LNCaP clone FGC (cell line): ENCODE results near the gene RNF214.

Source experiments
- DNase-seq: peaks from one replicate; pipeline ENCODE4 v3.0.0-alpha.2; 2011; ENCODE audit warnings: low read depth
- H3K4me3 ChIP-seq: 2 replicates; pipeline ENCODE4 v1.5.1; 2011; ENCODE audit warnings: mild to moderate bottlenecking, low read depth, low read length, control low read depth
- TF ChIP-seq, protein P1 (sequence below): IDR thresholded peaks from 2 replicates; pipeline ENCODE4 v1.5.1; 2012; ENCODE audit warnings: mild to moderate bottlenecking; ENCODE audit not compliant: control insufficient read depth, insufficient read depth; ENCODE audit errors: extremely low read depth

RNF214 gene

DNA sequence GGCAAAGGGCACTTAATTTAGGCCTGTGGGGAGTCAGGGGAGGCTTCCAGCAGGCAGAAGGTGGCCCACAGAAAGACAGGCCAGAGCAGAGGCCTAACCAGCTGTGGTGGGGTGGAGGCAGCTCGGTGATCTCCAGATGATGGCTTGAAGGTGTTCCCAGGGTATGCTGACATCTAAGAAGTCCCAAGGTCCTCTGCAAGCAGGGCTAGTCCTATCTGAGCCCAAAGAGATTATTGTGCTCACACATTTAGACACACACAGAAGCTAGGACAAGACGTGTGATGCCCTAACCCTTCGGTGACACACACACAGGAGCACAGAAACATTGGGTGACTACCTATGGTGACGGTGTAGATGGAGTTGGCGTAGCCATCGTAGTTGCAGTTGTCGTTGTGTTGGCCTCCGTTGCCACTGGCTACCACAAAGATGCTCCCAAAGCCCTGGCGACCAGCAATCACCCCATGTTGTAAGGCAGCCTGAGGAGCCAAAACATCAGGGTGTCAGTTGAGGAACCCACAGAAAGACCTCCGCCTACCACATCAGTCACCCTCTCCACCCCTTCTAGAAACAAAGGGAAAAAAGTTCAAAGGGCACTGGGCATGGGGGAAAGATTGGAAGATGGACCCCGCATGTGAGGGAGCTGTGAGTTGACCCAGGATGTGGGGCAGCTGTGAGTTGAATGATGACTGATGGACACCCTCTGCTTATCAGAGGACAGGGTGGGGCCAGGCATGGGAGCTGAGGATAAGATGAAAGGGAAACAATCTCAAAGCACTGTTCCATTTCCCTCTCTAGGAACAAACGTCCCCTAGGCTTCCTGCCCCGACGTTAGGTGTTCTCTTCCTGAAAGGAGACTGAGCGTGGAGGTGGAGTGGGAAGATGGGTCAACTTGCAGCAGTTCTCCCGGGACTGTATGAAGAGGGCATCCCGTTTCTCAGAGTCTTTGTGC lies 8.5 kb upstream of the RNF214 start:
- no peak for DNase-seq
- TF ChIP-seq, protein P1, sequence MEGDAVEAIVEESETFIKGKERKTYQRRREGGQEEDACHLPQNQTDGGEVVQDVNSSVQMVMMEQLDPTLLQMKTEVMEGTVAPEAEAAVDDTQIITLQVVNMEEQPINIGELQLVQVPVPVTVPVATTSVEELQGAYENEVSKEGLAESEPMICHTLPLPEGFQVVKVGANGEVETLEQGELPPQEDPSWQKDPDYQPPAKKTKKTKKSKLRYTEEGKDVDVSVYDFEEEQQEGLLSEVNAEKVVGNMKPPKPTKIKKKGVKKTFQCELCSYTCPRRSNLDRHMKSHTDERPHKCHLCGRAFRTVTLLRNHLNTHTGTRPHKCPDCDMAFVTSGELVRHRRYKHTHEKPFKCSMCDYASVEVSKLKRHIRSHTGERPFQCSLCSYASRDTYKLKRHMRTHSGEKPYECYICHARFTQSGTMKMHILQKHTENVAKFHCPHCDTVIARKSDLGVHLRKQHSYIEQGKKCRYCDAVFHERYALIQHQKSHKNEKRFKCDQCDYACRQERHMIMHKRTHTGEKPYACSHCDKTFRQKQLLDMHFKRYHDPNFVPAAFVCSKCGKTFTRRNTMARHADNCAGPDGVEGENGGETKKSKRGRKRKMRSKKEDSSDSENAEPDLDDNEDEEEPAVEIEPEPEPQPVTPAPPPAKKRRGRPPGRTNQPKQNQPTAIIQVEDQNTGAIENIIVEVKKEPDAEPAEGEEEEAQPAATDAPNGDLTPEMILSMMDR: no peak
- no peak overlapping the region for H3K4me3 ChIP-seq

DNA sequence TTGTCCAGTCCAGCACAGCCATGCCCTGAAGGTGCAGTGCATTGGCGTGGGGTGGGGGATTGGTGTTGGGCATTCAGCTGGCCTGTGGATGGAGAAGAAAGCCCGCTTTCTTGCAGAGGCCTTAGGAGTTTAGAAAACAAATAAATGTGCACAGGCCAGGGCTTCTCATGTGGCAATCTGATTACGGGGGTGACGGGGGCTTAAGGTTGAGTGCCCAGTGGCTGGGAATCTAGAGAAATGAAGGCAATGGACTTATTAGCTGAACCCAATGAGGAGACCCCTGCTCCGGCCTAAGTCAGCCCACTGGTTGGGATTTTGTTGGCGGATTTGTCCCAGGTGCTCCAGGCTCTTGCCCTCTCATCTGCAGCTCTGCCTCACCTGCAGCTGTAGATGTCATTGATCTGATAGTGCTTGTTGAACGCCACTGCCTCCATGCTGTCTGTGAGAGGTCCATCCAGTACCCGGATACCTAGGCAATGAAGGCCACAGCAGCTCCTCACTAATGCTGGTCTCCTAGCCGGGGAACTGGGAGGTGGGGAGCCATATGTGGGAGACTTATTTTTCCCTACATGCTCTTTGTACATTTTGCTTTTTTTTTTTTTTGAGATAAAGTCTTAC lies 6.8 kb upstream of the RNF214 start:
- no peak for DNase-seq
- TF ChIP-seq, protein P1: no peak
- no peak overlapping the region for H3K4me3 ChIP-seq

DNA sequence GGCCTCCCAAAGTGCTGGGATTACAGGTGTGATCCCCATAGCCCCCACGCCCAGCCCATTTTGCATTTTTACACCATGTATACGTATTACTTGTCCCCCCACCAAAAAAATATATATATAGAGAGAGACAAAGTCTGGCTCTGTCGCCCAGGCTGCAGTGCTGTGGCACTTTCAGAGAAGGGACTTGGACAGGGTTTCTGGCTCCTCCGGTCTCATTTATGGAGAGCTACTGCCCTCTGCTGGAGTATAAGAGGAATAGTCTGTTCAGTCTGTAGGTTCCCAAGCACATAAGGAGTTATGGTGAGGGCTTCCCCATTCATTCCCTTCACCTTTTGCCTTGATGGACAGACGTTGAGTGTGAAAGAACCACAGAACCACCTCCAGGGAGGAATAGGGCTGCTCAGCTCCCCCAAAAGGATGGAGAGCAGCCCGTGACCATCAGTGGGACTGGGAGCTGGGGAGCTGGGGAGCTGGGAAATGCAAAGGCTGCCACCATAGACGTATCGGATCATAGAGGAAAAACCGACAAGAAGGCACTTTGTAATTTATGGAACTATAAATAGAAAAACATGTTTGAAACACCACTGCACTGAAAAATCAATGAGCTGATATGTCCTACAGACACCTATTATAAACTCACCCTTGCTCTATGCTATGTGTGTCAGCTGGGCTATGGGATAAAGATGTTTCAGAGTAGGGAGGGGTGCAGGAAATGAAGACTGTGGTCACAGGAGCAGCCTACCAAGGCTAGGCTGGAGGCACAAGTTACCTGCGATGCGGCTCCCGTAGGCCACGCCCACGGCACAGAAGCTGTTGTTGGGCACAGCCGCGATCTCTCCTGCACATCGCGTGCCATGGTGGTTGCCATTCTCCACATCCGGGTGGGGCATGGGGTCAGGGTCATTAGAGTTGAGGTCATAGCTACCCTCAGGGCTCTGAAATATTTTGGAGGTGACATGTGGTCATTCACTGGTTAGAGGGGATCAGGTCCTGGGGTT lies 5.8 kb upstream of the RNF214 start:
- peak; percentile 50 for DNase-seq
- TF ChIP-seq, protein P1: peak; percentile 79
- H3K4me3 ChIP-seq: no peak overlapping the region

DNA sequence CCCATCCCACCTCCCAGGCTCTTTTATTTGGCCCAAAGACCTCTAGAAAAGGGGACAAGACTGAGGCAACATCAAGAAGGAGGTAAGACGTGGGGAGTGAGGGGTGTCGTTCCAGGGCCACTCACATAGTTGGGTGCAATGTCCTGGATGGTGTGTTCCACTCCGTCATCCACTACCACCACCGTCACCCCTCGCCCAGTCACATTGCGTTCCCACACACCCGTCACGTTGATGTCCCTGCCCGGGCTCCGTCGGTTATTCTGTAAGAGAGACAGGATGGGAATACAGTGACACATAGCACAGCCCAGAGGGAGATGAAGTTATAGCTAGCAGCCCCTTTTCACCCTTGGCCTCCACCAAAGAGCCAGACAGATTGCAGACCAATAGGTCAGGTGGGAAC lies 4.4 kb upstream of the RNF214 start:
- TF ChIP-seq, protein P1: no peak
- no peak overlapping the region for H3K4me3 ChIP-seq
- no peak for DNase-seq

DNA sequence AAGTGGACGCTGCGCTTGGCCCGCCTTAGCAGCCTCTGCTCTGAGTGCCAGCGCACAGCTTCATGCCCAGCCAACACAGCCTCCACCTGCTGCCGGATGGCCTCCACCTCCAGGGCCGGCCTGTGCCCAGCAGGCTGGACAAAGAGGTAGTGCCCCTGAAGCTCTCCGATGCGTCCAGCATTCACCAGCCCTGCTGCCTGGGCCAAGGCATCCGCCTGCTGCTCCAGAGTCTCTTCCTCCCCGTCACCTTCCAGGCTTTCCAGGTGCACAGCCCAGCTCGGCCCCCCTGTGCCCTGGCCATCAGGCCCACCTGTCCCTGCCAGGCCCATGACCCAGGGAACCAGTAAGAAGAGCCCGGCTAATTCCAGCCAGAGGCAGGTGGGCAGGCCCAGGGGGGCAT lies 3.1 kb upstream of the RNF214 start:
- TF ChIP-seq, protein P1: no peak
- DNase-seq: no peak
- H3K4me3 ChIP-seq: no peak overlapping the region

DNA sequence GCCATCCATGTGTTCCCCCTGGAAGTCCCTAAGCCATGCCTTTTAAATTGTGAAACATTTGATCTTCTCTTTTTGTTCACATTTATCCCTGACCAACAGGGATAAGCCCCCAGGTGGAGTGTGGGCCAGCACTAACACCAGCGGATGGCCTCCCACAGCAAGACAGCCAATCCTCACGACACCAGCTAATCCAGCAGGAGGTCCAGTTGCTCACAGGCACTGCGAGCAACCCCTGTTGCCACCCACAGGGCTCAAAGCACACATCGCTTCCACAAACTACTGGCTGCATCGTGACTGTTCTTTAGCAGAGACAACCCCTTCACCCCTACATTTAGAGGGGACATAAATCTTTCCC lies 2.6 kb upstream of the RNF214 start:
- H3K4me3 ChIP-seq: no peak overlapping the region
- TF ChIP-seq, protein P1: no peak
- no peak for DNase-seq
